ENCODE data around the gene PCID2.

DNA sequence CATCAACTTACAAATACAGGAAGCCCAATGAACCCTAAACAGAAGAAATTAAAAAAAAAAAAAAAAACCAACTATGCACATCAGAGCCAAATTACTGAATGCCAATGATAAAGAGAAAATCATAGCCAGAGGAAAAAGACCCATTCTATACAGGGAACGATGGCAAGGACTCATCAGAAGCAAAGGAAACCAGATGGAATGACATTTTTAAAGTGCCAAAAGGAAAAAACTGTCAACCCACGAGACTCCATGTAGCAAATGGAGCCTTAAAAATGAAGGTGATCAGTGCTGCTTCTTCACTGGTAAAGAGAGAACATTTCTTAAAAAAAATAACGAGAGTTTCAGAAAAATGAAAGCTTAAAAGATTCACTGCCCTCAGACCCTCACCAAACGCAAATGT, 18.3 kb downstream of the PCID2 start:
- TF ChIP-seq, protein P1, sequence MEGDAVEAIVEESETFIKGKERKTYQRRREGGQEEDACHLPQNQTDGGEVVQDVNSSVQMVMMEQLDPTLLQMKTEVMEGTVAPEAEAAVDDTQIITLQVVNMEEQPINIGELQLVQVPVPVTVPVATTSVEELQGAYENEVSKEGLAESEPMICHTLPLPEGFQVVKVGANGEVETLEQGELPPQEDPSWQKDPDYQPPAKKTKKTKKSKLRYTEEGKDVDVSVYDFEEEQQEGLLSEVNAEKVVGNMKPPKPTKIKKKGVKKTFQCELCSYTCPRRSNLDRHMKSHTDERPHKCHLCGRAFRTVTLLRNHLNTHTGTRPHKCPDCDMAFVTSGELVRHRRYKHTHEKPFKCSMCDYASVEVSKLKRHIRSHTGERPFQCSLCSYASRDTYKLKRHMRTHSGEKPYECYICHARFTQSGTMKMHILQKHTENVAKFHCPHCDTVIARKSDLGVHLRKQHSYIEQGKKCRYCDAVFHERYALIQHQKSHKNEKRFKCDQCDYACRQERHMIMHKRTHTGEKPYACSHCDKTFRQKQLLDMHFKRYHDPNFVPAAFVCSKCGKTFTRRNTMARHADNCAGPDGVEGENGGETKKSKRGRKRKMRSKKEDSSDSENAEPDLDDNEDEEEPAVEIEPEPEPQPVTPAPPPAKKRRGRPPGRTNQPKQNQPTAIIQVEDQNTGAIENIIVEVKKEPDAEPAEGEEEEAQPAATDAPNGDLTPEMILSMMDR (IDR thresholded peaks at IDR 0.05) = no peak
- TF ChIP-seq POLR2A (IDR thresholded peaks at IDR 0.05) = no peak

Data from Peyer's patch (tissue), 4 donors.